CD4-positive, alpha-beta T cell treated with Interleukin-12 subunit alpha and Interleukin-12 subunit beta, for 1 hour (primary cell): Measurements from ENCODE around the gene WBP2.
"Not testable (repeated sequence)": the region's sequence is repeated elsewhere in the genome, so short reads cannot be mapped to it uniquely, and the experiment has no call there.

Experiments used
- DNase-seq: peaks from one replicate; pipeline ENCODE4 v3.0.0-alpha.2; 2020

WBP2 gene

DNA sequence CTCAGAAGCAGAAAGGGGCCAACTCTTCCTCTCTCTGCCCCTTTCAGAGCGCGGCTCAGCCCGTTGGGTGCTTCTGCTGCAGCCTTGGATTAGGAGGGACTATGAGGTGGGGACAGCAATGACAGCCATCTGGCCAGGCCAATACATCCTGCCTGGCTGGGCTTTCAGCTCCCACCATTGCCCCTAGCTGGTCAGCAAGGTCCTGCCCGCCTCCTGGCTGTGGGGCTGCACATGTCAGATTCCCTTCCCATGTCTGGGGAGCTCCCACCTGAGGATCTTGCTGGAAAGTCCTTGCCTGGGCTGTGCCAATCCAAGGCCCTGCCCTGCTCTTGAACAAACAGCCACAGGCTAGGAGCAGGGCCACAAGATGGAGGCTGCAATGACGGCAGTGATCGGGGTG lies 33.3 kb upstream of the WBP2 start:
- DNase-seq = no peak

DNA sequence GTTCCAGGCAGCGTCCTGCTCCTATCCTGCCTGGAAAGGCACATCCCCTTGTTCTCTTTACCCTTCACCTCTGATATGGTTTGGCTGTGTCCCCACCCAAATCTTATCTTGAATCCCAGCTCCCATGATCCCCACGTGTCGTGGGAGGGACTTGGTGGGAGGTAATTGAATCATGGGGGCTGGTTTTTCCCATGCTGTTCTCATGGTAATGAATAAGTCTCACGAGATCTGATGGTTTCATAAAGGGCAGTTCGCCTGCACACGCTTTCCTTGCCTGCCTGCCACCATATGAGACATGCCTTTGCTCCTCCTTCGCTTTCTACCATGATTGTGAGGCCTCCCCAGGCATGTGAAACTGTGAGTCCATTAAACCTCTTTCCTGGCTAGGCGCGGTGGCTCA lies 30.7 kb upstream of the WBP2 start:
- DNase-seq = not testable (repeated sequence)

DNA sequence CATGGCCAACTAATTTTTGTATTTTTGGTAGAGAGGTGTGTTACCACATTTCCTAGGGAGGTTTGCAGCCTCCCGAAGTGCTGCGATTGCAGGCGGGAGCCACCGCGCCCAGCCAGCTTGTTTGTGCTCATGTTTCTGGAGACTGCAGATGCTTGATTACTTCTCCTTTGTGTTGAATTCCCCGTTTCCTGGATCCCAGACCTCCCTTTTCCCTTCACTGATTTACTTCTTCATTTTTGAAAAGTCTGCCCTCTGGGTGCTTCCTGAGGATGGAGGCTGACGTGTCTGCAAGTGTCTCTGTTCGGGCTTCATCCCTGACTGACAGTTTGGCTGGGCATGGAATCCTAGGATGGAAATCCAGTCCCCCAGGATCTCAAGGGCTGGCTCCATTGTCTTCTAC lies 30.3 kb upstream of the WBP2 start:
- no peak for DNase-seq

DNA sequence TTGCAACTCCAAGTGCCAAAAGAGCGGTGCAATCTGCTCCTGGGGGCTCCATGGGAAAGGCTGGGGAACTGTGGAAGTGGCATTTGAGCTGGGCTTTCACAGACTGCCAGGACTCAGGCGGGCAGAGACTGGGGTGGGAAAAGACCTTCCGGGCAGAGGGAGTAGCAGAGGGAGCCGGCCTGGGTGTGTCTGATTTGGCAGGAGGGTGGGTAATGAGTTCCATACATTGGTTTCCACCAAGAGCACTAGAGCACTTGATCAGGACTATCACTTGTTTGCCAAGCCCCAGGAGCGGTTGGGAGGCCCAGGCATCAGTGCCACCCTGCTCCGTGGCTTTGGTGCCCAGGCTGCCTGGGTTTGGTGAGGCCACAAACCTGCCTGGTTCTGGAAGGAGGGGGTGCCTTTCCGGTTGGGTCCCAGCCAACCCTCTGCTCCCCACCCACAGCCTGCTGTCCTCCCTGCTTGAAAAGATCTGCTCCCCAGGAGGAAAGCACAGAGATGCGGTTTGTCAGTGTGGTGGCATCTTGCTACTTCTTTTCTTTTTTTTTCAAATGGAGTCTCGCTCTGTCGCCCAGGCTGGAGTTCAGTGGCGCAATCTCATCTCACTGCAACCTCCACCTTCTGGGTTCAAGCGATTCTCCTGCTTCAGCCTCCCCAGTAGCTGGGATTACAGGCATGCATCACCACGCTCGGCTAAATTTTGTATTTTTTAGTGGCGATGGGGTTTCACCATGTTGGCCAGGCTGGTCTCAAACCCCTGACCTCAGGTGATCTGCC lies 26.7 kb upstream of the WBP2 start:
- DNase-seq = peak; percentile 36

- DNase-seq = no peak
These were observed 25.1 kb upstream of the WBP2 start for GRCh38 chr17:75880266-75880665.

- DNase-seq = no peak
These were observed 23.3 kb upstream of the WBP2 start, which contains the start of gene TRIM47 for GRCh38 chr17:75878174-75878998. Gene TRIM47 (minus strand): TSS chr17:75878581. CDS start chr17:75878548, 33 bp downstream.

DNA sequence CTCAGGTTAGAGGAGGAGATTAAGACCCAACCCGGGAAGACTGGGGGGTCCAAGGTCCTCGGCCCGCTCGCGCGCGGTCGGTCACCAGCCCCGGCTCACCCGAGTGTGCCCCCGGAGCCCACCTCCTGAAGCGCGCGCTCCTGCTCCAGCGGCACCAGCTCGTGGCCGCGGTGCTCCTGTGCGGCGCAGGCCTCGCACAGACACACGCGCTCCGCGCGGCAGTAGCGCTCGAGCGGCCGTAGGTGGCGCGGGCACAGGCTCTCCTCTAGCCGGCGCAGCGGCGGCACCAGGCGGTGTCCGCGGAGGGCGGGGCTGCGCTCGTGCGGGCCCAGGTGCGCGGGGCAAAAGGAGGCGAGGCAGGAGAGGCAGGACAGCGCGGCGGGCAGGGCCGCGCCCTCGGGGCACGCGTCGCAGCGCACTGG lies 22.6 kb upstream of the WBP2 start:
- DNase-seq = peak; percentile 76

DNA sequence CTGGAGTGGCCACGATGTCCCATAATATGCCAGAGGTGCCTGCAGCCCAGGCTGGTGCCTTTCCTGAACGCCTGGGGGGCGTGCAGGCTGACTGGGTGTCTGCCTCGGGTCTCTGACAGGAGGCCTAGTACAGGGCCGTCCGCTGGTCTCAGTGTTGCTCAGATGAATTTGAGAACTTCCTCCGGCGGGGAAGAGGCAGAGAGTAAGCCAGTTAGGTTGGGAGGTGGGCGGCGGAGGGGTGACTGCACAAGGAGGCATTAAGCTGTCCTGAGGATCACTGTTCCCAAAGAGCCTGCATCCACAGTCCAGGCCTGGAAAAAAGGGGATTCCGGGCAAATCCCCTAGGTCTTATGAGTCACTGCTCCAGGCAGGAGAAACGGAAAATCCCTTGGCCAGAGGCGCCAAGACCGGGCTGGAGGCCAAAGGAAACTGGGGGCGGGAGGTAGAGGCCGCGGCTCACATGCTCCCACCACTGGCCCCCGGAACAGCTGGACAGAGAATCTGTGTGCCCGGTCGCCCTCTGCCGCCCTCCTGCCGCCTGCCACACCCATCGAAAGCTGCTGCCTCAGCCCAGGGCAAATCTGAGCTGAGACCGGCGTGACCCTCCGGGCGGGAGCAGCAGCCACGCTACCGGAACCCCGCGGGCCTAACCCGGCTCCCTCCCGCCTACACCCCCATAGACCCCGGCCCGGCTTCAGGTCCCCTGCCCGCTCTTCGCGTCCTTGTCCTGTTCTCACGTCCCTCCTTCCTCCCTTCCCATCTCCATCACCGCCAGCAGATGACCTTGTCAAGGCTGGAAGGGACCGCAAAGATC lies 22.0 kb upstream of the WBP2 start:
- DNase-seq = no peak

DNA sequence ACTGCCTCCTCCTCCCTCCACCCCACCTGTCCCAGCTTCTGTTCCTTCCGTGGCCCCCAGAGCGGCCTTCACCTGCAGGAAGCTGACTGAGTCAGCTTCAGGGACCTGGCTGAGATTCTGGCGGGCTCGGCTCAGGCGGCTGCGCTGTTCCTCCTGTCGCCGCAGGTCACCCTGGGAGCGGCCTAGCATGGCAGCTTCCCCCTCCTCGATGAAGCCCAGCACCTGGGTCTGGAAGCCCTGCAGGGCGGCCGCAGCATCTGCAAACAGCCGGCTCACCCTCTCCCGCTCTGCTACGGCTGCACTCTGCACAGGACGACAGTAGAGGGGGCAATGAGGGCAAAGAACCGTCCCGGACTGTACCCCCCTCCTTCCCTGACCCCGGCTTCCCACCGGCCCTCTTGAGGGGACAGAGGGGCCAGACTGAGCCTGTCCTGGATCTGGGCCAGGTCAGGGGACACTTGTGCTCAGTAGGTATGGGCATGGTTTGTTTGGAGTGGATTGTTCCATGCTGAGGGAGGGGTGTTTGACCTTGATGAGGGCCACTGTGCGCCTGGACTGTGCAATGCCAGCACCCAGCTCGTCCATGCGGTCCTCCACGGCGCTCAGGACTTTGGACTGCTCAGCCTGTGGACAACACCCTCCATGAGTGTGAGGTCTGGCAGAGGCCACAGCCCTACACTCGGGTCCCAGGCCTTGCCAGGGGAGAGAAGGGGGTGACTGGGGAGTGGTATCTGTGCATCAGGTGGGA lies 21.2 kb upstream of the WBP2 start:
- DNase-seq = peak; percentile 81

GRCh38 chr17:75875940-75876189 lies 20.7 kb upstream of the WBP2 start:
- DNase-seq = no peak

GRCh38 chr17:75875182-75875939 lies 20.2 kb upstream of the WBP2 start:
- DNase-seq = no peak

- no peak for DNase-seq
These were observed 19.4 kb upstream of the WBP2 start for GRCh38 chr17:75874323-75875181.

DNA sequence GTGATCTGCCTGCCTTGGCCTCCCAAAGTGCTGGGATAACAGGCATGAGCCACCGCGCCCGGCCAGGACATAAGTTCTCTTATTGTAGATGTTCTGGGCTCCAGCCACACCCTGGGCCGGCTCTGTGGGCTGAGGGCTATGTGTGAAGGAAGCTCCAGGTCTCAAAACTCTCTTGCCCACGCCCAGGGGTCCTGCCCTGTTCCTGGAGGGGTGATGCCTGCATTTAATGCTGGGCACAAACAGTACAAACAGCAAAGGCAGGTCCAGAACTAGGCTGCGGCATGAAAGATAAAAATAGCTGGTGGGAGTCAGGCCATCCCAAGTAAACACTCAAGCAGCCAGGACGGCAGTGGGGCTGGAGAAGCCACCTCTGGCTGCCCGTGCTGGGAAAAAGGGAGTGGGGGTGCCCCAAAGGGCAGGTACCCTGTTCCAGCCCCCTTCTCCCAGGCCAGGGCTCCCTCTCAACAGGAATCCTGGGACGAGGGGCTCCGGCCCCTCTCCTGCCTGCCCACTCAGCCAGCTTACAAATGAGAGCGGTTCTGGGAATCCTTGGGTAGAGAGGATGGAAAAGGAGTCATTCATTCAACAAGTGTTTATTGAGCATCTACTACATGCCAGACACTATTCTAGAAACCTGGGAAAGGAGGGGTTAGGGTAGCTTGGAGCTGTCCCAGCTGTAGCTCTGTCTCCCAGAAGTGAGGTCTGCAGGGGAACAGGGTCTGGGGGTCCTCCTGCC lies 18.6 kb upstream of the WBP2 start:
- no peak for DNase-seq

DNA sequence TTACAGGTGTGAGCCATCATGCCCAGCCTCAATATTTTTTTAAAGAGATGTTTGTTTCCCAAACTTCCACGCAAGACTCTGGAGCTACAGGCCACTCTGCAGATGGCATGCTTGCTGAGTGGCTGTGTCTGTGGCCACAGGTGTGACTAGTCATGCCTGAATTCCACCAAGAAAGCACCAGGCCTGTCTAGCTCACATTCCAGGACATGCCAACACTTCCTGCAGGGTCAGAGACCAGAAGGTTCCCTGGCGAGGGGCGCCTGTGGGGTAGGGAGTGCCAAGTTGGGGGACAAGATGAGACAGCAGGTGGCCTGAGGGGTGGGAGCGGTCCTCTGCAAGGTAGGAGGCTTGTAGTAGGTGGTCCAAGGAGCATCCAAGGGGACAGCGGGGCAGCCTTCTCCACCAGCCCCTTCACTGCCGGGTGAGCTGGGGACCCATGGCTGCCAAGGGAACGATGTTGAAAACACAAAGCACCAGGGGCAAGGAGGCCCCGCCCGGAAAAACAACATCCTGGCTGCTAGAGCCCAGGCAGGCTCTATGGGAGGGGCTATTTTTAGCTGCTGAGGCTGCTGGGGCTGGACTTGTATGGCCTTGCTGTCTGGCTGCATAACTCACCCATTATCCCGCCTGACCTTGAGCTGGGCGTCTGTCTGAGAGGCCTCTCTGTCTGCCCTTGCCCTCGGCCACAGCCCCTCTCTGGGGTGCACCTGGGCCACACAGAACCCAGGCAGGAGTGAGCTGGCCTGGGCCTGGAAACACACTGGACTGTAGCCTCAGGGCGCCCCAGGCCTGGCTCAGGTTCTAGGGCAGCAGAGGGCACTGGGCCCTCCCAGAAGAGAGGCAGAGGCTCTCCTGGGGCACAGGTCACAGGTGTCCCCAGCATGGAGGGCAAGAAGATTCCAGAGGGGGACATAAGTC lies 17.6 kb upstream of the WBP2 start:
- DNase-seq = peak; percentile 78

- DNase-seq = not testable (repeated sequence)
These were observed 15.1 kb upstream of the WBP2 start for GRCh38 chr17:75870228-75870627.

- no peak for DNase-seq
These were observed 14.4 kb upstream of the WBP2 start for GRCh38 chr17:75869282-75870141.

DNA sequence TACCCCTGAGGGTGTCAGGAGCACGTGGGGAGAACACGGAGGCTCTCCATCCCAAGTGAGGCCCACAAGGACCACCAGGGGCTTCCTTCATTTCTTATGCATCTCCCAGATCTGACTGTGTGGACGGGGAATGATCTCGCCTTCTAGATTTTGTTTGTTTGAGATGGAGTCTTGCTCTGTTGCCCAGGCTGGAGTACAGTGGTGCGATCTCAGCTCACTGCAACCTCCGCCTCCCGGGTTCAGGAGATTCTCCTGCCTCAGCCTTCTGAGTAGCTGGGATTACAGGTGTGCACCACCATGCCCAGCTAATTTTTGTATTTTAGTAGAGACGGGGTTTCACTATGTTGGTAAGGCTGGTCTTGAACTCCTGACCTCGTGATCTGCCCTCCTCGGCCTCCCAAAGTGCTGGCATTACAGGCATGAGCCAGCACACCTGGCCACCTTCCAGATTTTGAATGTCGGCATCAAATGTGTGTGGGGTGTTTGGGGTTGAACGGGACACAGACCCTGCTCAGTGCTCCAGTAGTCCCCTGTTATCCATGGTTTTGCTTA lies 13.7 kb upstream of the WBP2 start:
- not testable (repeated sequence) for DNase-seq
